ENCODE data around the gene CDON.
A peak's percentile ranks its signal among the peaks of the same experiment; 100 is the strongest.

Gene CDON

DNA sequence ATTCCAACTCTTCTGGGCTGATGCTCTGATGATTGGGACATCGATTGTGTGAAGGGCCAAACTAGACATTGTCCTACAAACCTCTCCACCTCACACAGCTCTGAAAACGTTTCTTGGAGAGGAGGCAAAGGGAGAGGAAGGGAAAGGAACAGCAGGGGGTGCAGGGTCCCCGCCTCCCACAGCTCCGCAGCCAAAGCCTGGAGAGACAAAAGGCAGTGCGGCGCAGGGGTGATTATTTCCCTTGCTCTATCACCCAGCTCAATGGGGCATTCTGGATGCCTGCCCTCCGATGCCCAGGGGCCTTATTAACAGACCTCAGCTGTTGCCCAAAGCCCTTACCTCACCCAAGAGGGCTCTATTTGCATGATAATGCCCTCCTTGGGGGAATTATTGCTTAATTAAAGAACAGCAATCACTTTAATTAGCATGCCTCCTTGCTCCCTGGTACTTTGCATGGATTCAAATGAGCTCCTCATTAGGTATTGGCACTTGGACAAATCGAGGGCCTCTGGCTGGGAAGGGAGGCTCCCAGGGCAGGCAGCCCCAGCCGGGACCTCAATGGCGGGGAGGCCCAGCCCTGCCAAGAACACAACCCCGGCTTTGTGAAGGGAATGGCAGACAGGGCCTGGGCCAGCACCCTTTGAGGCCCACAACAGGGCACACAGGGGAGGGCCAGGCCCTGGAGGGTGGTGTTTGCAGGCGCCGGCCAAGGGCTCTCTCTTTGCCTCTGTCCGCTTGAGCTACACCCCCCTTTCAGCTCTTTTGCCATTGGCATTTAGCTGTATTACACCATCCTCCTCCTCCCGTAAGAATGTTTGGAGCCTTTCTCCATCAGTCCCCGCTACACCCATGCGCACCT, 19.8 kb upstream of the CDON start:
- DNase-seq: peak in 46 of 56 donors; percentile 16 to 90 (median 66)

DNA sequence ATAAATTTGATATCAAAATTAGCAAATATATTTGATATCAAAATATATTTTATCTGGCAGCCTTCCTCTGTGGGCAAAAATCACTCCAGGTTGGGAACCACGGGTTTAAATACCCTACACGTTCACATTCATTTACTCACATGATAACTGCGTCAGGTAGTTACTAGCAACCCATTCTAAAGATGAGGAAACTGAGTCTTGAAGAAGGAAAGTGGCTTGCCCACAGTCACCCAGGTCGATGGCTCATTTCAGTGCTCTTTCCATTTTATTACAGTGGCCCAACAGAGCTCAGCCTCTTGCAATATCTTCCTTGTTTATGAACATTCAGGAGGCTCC, 19.2 kb upstream of the CDON start:
- no peak for DNase-seq

DNA sequence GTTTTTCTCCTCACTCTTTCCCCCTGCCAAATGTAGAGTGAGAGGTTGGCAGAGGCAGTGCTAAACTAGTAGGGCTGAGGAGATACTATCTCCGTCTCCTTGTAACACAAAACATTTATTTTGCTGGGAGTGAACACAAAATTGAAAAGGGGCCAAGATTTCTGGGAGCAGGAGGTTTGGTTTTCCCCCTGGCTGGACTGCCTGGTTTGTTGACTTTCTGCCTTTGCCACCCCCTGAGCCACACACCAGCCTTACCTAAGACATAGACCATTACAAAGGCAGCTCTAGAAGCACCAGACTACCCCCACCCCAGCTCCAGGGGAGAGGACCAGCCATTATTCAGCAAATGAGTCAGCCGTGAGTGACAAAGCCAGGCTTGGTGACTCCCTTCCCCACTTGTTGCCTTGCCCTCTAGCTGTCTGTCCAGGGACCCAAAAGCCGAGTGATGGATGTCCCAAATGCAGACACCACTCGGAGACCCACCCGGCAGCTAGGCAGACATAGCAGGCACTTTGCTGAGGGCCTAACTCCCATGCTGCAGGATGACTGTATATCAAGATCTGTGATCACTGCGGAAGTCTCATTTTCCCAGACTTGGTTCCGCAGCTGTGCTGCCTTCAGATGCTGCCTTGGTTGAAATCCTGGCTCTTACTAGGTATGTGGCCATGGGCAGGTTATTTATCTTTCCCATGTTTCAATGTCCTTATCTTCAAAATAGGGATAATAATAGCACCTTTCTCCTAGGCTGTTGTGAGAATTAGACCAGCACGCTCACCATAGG, 17.7 kb upstream of the CDON start:
- peak in 1 of 56 donors; percentile 5 for DNase-seq

DNA sequence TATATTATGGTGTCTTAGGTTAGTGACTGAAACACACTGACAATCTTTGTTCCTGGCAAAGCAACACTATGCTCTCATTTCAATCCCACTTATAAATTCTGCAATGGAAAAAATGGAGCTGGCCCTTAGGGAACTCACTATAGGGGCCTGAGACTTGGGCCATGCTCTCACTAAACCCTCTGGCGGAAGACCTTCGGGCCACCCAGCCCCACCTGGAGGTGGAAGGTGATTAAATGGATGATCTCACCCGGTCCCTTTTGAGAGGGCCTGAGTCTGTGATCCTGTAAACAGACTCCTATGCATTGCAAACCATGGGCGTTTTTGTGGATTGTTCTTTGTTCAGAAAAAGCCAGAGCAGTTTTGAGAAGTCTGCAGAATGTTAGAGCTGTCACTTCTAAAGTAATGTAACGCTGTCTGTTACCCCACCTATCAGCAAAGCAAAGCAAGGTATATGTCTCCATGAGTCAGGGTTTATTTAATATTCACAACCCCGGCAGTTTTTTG, 17.0 kb upstream of the CDON start:
- no peak for DNase-seq

DNA sequence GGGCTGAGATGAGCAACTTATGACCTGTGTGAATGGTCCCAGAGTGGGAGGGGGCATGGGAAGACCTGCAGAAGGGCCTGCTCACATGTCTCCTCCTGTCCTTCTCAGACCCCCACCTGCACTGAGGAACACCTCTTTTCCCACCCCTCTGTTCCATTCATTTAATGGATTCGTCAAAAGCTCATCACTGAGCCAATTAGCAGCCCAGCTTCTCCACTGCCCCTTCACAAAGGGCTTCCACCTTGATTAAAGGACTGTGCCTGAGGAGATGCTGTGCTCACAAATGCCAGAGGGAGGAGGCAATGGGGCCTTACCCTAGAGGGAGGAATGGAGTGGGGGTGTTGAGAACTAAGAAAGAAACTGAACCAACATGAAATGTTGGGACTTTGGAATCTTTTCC, 14.0 kb upstream of the CDON start:
- no peak for DNase-seq

DNA sequence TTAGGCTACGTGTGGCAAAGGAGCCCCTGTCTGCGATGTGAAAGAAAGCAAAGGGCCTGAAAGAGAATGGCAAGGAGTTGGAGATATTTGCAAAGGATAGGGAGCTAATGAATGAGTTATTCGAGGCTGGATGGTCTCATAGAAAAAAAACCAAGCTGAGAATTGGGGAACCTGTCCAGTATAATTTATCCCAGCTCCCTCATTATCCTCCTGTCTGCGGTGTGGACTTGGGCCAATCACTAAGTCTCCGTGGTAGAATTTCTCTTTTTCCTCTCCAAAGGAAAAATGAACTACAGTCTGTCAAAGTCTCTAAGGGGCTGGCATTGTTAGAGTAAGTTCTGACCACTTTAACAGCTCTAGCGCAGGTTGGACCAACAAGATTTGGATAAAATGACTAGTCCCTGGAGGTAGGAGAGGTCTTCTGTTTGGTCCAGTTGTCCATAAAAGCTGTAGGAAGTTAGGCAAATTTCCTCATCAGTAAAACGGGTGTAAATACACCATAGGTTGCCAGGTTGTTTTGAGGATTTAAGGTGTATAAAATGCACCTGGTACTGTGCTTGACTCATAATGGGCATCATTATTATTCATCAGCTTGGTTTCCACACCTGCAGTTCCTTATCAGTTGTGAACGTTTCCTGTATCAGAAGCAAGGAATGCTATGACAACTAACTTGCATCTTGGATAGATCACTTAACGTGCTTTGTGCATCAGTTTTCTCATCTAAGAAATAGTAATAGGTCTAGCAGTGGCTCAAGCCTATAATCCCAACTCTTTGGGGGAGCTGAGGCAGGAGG, 10.3 kb upstream of the CDON start:
- no peak for DNase-seq

DNA sequence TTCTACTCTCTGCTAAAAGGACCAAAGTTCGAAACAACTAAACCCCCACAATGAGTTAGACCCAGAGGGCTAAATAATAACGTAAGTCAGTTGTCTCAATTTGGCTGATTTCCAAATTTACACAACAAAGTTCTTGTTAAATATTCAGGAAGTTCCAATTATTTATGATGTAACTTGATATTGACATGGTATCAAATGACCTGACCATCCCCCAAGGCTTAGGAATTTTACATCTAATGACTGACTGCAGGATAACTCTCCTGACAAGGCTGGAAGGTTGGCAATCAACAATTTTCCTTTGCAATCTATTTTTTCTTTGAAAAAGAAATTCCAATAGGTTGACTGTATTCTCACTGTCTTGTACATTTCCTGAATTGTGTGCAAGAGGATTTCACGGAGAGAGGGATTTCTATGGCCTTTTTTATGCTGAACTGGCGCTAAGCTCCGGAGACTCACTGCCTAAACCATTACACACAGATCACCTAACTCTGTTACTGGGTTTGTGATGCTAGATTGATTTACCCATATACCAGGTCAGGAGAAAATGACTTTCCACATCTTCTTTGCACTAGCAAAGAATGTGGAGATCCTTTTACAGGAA, 9.6 kb upstream of the CDON start:
- DNase-seq: no peak

DNA sequence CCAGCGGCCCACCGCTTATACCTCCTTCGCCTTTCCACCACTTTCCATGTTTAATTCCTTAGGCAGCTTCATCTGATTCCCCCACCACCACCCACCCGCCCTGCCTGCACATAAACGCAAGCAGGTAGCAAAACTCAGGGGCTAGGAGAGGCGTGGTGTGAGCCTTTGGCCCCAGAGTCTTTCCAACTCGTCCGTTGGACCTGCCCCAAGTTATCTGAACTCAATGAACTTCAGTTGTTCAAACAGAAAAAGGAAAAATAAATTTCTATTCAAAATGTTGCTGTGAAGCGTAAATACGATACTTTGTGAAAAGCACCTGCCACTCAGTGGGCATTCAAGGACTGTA, 814 bp upstream of the CDON start:
- DNase-seq: no peak

DNA sequence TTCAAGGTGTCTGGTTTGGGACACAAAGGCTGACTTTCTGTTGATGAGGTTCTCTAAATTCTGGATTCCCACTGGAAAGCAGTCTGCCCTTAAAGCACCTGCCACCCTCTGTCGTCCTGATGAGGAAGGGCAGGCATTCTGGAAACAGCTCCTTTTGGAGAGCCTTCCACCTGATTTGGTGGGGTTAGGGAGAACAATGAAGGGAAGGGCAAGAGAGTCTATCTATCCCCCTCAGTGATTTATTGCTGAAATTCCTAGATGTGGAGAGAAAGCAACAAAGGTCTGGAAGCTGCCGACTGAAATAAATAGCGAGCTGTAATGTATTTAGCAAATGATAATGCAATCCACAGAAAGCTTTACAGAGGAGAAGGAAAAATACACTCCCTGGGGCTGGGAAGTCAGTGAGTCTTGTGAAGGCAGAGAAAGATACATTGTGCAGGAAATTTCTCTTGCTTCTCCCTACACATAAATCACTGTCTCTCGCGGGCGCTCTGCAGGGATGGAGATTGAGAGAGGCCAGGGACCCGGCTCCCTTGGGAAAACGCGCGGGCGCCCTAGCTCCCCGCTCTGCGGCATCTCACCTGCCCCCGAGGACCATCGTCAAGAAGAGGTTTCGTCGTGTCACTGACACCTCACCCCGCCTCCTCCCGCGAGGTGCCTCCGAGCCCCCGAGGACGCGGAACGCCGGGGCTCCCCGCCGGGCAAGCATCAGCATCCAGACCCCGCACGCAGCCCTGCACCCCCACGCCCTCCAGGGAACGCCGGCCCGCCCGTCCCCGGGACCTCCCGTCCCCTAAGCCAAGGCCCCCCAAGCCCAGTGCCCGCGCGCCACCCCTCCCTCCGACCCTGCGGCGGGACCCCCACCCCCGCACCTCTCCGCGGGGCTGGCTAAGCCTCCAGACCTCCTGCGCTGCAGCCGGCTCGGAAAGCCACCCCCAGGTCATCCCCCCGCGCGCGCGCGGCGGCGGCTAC, 673 bp downstream of the CDON start:
- peak in 9 of 56 donors; percentile 18 to 55 (median 25) for DNase-seq

DNA sequence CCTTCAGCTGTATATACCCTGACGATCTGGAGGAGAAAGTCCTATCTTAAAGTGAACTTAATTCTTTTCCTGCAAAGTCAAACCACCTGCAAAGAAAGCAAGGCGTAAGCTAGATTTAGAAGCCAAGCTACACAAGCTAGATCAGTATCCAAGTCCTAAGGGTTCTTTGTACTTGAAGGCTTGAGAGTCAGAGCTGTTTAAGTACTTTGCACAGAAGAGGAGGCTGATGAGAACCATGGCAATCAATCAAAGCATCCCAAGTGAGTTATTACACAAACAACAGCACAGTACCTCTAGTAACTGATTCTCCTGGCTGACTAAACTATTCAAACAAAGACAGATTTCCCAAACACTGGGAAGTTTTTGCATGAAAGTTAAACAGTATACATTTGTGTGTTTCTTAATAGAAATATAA, 1.9 kb downstream of the CDON start:
- no peak for DNase-seq

DNA sequence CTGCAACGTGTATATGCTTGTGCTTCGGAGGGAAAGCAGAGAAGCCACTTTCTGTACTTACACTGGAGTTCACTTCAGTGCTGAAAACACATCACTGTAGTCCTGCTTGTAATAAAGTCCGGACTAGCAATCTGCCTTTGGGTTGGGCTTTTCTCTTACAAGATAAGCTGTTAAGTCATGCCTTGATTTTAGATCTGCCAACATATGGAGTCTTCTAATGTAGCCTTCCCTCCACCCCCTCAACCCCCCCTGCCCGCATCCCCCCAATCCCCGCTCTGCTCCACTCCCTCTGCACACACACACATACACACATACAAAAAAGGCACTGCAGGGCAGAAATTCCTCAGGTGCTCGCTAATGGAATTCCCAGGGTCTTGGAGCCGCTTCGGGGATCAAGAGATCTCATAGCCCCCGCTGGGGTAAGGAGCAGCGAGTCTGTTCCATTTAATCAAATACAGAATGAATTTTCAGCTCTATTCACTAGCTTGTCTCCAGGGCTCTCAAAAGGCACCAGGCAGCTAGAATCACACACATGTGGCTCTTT, 3.4 kb downstream of the CDON start:
- no peak for DNase-seq

DNA sequence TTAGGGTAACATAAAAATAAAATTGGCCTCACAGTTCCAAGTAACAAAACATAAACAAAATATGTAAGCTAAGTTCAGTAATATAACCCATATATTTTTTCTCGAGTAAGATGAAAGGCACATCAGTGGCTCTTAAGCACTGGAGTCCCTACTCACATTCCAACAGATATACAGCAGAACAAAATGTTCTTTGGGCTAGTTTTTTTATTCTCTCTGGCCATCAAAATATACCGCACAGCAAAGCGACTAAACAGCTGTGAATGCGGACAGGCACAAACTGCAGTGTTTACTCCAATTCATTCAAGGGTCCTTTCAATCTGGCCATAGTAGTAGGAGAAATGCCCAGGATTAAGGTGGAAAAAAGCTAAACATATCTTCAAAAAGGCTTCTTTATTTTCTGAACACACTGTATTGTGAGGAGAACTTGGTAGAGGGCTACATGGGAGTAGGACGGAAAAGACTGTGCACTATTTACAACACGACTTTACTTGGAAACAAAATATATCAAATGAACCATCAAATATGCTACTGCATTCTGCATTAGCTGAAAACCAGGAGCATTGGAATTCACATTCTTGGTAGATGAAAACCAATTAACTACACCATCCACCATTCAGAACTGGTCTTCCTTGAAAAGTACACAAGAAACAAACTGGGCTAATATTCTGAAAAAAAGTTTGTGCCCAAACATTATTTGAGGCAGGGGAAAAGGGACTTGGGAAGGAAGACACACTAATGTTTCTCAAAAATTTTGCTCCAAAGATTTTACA, 4.4 kb downstream of the CDON start:
- no peak for DNase-seq

DNA sequence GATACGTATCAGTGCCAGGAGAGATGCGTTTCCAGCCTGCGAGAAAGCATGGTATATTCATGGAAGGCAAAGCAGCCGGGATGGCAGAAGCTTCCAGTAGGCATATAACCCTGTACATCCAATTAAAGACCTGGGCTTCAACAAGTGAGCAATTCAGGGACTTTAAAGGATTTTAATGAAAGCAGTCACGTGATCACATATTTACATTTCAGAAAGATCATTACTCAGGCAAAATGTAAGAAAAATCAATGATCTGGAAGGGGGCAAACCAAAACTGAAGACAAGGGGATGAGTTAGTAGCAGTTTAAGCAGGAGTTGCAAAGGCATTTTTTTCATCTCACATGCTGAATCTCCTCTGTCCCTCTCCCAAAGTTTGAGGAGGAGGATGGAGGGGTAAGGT, 7.8 kb downstream of the CDON start:
- no peak for DNase-seq

DNA sequence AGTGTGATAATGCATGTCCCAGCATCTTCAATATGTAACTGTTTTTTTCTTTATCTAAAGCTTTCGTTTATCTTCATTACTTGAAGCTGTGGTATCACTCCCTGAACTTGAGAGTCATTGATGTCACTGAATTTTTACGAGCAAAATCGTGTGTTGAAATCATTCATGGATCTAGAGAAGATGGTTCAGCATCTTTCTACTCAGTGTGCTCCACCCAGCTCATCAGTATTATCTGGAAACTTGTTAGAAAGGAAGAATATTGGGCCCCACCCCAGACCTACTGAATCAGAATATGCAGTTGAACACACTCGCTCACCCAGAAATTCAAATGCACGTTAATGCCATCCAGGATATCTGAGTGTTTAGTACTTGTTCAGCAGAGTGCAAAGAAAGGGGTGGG, 8.3 kb downstream of the CDON start:
- DNase-seq: no peak

DNA sequence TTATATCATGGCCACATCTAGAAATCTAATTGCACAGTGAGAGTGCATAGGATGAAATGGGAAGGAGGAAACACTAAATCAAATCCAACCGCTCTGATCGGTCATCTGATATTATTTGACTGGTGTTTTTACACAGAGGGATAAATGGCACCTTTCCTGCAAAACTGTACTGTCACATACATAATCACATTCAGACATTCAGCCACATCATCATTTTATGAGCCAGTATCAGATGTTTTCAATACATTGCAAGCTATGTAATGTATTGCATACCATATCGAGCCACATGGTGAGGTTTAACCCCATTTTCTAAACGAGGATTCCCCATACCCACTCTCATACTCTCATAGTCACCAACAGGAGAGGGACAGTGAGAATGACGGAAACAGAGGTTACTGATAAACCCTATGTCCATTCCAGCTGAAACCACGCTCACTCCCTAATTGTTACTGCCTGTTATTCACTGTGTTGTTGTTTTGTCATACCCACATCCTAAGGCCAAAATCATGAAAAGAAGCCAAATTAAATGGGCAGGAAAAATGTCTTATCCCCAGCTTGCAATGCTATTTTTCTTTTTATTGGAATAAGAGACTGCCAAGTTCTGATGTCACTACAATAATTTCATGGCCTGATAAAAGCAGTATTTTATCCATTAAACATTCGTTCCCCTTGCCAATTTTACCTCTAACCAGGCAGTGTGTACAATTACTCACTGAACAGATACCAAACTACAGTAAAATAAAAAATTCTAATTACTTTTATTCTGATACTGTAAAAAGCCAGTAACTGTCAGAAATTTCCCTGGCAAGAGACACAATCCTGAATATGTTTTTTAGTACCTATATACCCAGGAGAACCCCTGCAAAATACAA, 9.0 kb downstream of the CDON start:
- no peak for DNase-seq

DNA sequence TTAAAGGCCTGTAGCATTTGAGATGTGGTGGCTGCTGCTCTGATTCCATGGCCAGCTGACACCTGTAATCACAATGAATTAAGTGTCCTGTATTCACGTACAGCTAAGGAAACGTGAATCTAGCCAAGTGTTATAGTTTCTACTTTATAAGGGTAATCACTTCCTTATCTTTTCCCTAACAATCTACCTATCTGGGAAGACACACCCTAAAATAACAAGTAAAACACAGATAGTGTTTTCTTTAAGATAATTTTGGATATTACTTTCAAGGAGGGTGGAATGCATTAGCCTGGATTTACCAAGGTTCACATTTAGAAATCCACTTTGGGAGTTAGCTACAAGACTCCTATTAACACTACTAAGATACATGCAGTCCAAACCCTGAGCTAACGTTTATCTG, 11.5 kb downstream of the CDON start:
- no peak for DNase-seq

DNA sequence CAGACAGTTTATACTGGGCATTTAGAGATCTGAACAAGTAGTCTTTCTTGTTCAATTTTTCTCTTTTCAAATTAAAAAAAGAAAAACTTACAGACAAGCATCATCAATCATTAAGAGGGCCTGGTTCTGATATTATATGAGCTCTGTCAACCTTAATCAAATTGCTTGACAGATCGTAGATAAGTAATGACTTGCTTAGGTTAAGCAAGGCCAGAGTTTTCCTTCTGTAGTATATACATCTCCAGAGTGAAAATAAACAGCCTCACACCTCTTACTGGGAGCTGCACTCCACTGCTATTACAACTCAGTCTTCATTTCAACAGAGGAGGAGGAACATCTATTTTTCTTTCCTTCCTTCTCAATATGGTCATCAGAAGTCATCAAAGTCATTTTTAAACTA, 13.5 kb downstream of the CDON start:
- DNase-seq: no peak

DNA sequence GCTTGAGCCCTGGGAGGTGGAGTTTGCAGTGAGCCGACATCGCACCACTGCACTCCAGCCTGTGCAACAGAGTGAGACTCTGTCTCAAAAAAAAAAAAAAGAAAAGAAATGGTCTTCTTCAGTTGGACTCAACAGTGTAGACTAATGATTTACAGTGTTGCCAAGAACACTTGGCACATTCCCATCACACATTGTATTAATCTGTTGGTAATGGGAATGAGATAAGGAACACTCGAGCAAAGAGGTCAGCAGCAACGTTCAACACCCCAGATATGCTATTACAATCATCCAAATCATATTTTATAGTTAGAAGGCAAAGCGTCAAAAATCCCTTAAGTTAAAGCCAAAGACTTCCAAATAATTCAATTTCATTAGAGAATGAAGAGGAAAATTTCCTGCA, 14.5 kb downstream of the CDON start:
- DNase-seq: no peak
